ENCODE data around the gene IPO8.

GRCh38 chr12:30719060-30719459, 23.4 kb upstream of the IPO8 start:
- TF ChIP-seq CTCF (IDR thresholded peaks at IDR 0.05) (no peak), POLR2A (IDR thresholded peaks at IDR 0.05) (no peak)
